ENCODE measurements around the gene KIF7. TPM values are rescaled to one million over a fixed set of nuclear protein-coding genes. Genes with fewer than 3 reads are reported as not detected.

Gene KIF7
- total and polyA plus RNA-seq, 5 donors from 2014 or later: 0.12 TPM; not detected in 4

- no peak overlapping the region for H3K4me3 ChIP-seq (ENCODE audit: low read depth, low read length)
- H3K36me3 Mint-ChIP-seq: peaks cover 9% of the 10 kb centered on the region
- peaks cover 13% of the 10 kb centered on the region for H3K27me3 Mint-ChIP-seq
- H3K27me3 ChIP-seq (ENCODE audit: control insufficient read depth, insufficient read depth, low read length): no peaks in the 10 kb centered on the region
- peak in 1 of 3 donors; percentile 41 for DNase-seq
- no peaks in the 10 kb centered on the region for H3K4me1 ChIP-seq (ENCODE audit: control insufficient read depth, insufficient read depth, low read length, poor library complexity, severe bottlenecking)
- peaks cover 0 to 2% (median 0%) of the 10 kb centered on the region in 7 donors for H3K9me3 Mint-ChIP-seq
- no peak overlapping the region for H3K27ac ChIP-seq (ENCODE audit: insufficient read depth, low read length, poor library complexity, severe bottlenecking)
- H3K4me3 Mint-ChIP-seq: no peak overlapping the region
- peaks cover 0 to 5% (median 0%) of the 10 kb centered on the region in 4 donors for H3K4me1 Mint-ChIP-seq
- no peak overlapping the region for H3K27ac Mint-ChIP-seq
- H3K9me3 ChIP-seq (ENCODE audit: control insufficient read depth in 2 of 2, low read length in 2 of 2): no peaks in the 10 kb centered on the region
- H3K36me3 ChIP-seq (ENCODE audit: control insufficient read depth, insufficient read depth, low read length): no peaks in the 10 kb centered on the region
- ATAC-seq (ENCODE audit: low read depth in 2 of 2): no peak
Observed at GRCh38 chr15:89673165-89673512, 17.9 kb upstream of the KIF7 start.

- Histone ChIP-seq H3K27me3 (ENCODE audit: control insufficient read depth, insufficient read depth, low read length) (no peaks in the 10 kb centered on the region), H3K36me3 (ENCODE audit: control insufficient read depth, insufficient read depth, low read length) (no peaks in the 10 kb centered on the region), H3K4me3 (ENCODE audit: low read depth, low read length) (no peak overlapping the region), H3K27ac (ENCODE audit: insufficient read depth, low read length, poor library complexity, severe bottlenecking) (no peak overlapping the region), H3K4me1 (ENCODE audit: control insufficient read depth, insufficient read depth, low read length, poor library complexity, severe bottlenecking) (no peaks in the 10 kb centered on the region), H3K9me3 (ENCODE audit: control insufficient read depth in 2 of 2, low read length in 2 of 2) (no peaks in the 10 kb centered on the region)
- Mint-ChIP-seq H3K27me3 (peaks cover 20% of the 10 kb centered on the region), H3K4me3 (no peak overlapping the region), H3K36me3 (peaks cover 9% of the 10 kb centered on the region), H3K9me3 (peaks cover 0 to 2% (median 0%) of the 10 kb centered on the region in 7 donors), H3K27ac (no peak overlapping the region), H3K4me1 (peaks cover 0 to 5% (median 0%) of the 10 kb centered on the region in 4 donors)
- DNase-seq (no peak), ATAC-seq (ENCODE audit: low read depth in 2 of 2) (no peak)
Observed at GRCh38 chr15:89672221-89673164, 17.2 kb upstream of the KIF7 start.

- peaks cover 0 to 2% (median 0%) of the 10 kb centered on the region in 7 donors for H3K9me3 Mint-ChIP-seq
- H3K4me3 Mint-ChIP-seq: no peak overlapping the region
- Histone ChIP-seq H3K36me3 (ENCODE audit: control insufficient read depth, insufficient read depth, low read length) (no peaks in the 10 kb centered on the region), H3K9me3 (ENCODE audit: control insufficient read depth in 2 of 2, low read length in 2 of 2) (no peaks in the 10 kb centered on the region), H3K27ac (ENCODE audit: insufficient read depth, low read length, poor library complexity, severe bottlenecking) (no peak overlapping the region), H3K4me3 (ENCODE audit: low read depth, low read length) (no peak overlapping the region), H3K27me3 (ENCODE audit: control insufficient read depth, insufficient read depth, low read length) (no peaks in the 10 kb centered on the region), H3K4me1 (ENCODE audit: control insufficient read depth, insufficient read depth, low read length, poor library complexity, severe bottlenecking) (no peaks in the 10 kb centered on the region)
- no peak for ATAC-seq (ENCODE audit: low read depth in 2 of 2)
- no peak overlapping the region for H3K27ac Mint-ChIP-seq
- peaks cover 21% of the 10 kb centered on the region for H3K27me3 Mint-ChIP-seq
- H3K4me1 Mint-ChIP-seq: peaks cover 0 to 5% (median 0%) of the 10 kb centered on the region in 4 donors
- H3K36me3 Mint-ChIP-seq: peaks cover 3% of the 10 kb centered on the region
- DNase-seq: no peak
Observed at GRCh38 chr15:89671687-89672086, 16.4 kb upstream of the KIF7 start.

- no peaks in the 10 kb centered on the region for H3K4me1 ChIP-seq (ENCODE audit: control insufficient read depth, insufficient read depth, low read length, poor library complexity, severe bottlenecking)
- H3K4me3 ChIP-seq (ENCODE audit: low read depth, low read length): no peak overlapping the region
- no peak for DNase-seq
- Mint-ChIP-seq H3K36me3 (peaks cover 3% of the 10 kb centered on the region), H3K27me3 (peaks cover 27% of the 10 kb centered on the region), H3K9me3 (peaks cover 0 to 2% (median 0%) of the 10 kb centered on the region in 7 donors), H3K4me1 (peaks cover 0 to 5% (median 0%) of the 10 kb centered on the region in 4 donors), H3K27ac (no peak overlapping the region), H3K4me3 (no peak overlapping the region)
- no peak overlapping the region for H3K27ac ChIP-seq (ENCODE audit: insufficient read depth, low read length, poor library complexity, severe bottlenecking)
- H3K27me3 ChIP-seq (ENCODE audit: control insufficient read depth, insufficient read depth, low read length): no peaks in the 10 kb centered on the region
- no peaks in the 10 kb centered on the region for H3K36me3 ChIP-seq (ENCODE audit: control insufficient read depth, insufficient read depth, low read length)
- H3K9me3 ChIP-seq (ENCODE audit: control insufficient read depth in 2 of 2, low read length in 2 of 2): no peaks in the 10 kb centered on the region
- ATAC-seq (ENCODE audit: low read depth in 2 of 2): no peak
Observed at GRCh38 chr15:89670971-89671560, 15.8 kb upstream of the KIF7 start.

GRCh38 chr15:89669941-89670340 is 14.7 kb upstream of the KIF7 start:
- Mint-ChIP-seq H3K27me3 (peaks cover 30% of the 10 kb centered on the region), H3K4me3 (no peak overlapping the region), H3K4me1 (peaks cover 0 to 5% (median under 1%) of the 10 kb centered on the region in 4 donors), H3K9me3 (peaks cover 0 to 2% (median 0%) of the 10 kb centered on the region in 7 donors), H3K36me3 (peaks cover 3% of the 10 kb centered on the region), H3K27ac (no peak overlapping the region)
- no peaks in the 10 kb centered on the region for H3K4me1 ChIP-seq (ENCODE audit: control insufficient read depth, insufficient read depth, low read length, poor library complexity, severe bottlenecking)
- ATAC-seq (ENCODE audit: low read depth in 2 of 2) (no peak), DNase-seq (no peak)
- H3K27ac ChIP-seq (ENCODE audit: insufficient read depth, low read length, poor library complexity, severe bottlenecking): no peak overlapping the region
- no peak overlapping the region for H3K4me3 ChIP-seq (ENCODE audit: low read depth, low read length)
- no peaks in the 10 kb centered on the region for H3K36me3 ChIP-seq (ENCODE audit: control insufficient read depth, insufficient read depth, low read length)
- no peaks in the 10 kb centered on the region for H3K9me3 ChIP-seq (ENCODE audit: control insufficient read depth in 2 of 2, low read length in 2 of 2)
- H3K27me3 ChIP-seq (ENCODE audit: control insufficient read depth, insufficient read depth, low read length): peaks cover 1% of the 10 kb centered on the region

- Mint-ChIP-seq H3K4me3 (no peak overlapping the region), H3K4me1 (peaks cover 0 to 5% (median 2%) of the 10 kb centered on the region in 4 donors), H3K36me3 (peaks cover 3% of the 10 kb centered on the region), H3K27ac (no peak overlapping the region), H3K27me3 (peaks cover 36% of the 10 kb centered on the region), H3K9me3 (peaks cover 0 to 2% (median 0%) of the 10 kb centered on the region in 7 donors)
- DNase-seq: no peak
- H3K9me3 ChIP-seq (ENCODE audit: control insufficient read depth in 2 of 2, low read length in 2 of 2): no peaks in the 10 kb centered on the region
- H3K36me3 ChIP-seq (ENCODE audit: control insufficient read depth, insufficient read depth, low read length): no peaks in the 10 kb centered on the region
- no peak overlapping the region for H3K27ac ChIP-seq (ENCODE audit: insufficient read depth, low read length, poor library complexity, severe bottlenecking)
- H3K4me1 ChIP-seq (ENCODE audit: control insufficient read depth, insufficient read depth, low read length, poor library complexity, severe bottlenecking): no peaks in the 10 kb centered on the region
- no peak for ATAC-seq (ENCODE audit: low read depth in 2 of 2)
- peaks cover 7% of the 10 kb centered on the region for H3K27me3 ChIP-seq (ENCODE audit: control insufficient read depth, insufficient read depth, low read length)
- H3K4me3 ChIP-seq (ENCODE audit: low read depth, low read length): no peak overlapping the region
Observed at GRCh38 chr15:89669309-89669865, 14.1 kb upstream of the KIF7 start.

- H3K27me3 ChIP-seq (ENCODE audit: control insufficient read depth, insufficient read depth, low read length): peaks cover 7% of the 10 kb centered on the region
- H3K4me3 ChIP-seq (ENCODE audit: low read depth, low read length): no peak overlapping the region
- H3K9me3 Mint-ChIP-seq: peaks cover 0 to 2% (median 0%) of the 10 kb centered on the region in 7 donors
- ATAC-seq (ENCODE audit: low read depth in 2 of 2) (no peak), DNase-seq (no peak)
- H3K9me3 ChIP-seq (ENCODE audit: control insufficient read depth in 2 of 2, low read length in 2 of 2): no peaks in the 10 kb centered on the region
- peaks cover 41% of the 10 kb centered on the region for H3K27me3 Mint-ChIP-seq
- H3K36me3 Mint-ChIP-seq: peaks cover 3% of the 10 kb centered on the region
- H3K4me3 Mint-ChIP-seq: no peak overlapping the region
- no peaks in the 10 kb centered on the region for H3K36me3 ChIP-seq (ENCODE audit: control insufficient read depth, insufficient read depth, low read length)
- no peaks in the 10 kb centered on the region for H3K4me1 ChIP-seq (ENCODE audit: control insufficient read depth, insufficient read depth, low read length, poor library complexity, severe bottlenecking)
- no peak overlapping the region for H3K27ac Mint-ChIP-seq
- H3K4me1 Mint-ChIP-seq: peaks cover 0 to 5% (median 2%) of the 10 kb centered on the region in 4 donors
- H3K27ac ChIP-seq (ENCODE audit: insufficient read depth, low read length, poor library complexity, severe bottlenecking): no peak overlapping the region
Observed at GRCh38 chr15:89668171-89668570, 12.9 kb upstream of the KIF7 start.
